Measurements from ENCODE around the gene CNRIP1.

Gene CNRIP1

DNA sequence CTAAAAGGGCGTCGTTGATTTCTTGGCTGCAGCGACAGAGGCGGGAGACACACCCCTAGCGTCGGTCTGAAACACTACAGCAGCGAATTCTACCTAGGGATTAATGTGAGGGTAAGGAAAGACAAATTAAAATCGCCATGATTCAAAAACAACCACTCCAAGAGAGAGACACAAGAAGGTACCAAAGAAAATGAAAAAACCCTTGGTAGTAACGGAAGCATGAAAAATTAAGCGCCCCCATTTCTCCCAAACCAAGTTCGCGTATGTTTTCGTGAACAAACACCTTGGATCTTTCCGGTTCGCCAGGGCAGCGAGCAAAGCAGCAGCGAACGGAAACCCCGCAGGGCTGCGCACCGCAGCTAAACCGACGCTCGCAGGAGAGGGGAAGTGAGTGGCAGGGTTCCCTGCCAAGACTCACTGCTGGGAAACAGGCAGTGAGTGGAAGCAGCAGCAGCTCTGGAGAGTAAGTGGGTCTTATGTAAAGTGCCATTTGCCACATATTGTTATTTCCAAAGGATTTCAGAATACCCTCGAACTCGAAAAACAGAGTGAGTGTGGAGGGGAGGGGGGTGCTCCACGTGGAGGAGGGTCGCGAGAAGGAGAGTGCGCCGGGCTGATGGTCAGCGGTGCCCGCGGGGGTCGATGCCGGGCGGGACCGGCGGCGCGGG, 68.4 kb downstream of the CNRIP1 start:
- DNase-seq (ENCODE audit: low read depth), result peak; percentile 76

DNA sequence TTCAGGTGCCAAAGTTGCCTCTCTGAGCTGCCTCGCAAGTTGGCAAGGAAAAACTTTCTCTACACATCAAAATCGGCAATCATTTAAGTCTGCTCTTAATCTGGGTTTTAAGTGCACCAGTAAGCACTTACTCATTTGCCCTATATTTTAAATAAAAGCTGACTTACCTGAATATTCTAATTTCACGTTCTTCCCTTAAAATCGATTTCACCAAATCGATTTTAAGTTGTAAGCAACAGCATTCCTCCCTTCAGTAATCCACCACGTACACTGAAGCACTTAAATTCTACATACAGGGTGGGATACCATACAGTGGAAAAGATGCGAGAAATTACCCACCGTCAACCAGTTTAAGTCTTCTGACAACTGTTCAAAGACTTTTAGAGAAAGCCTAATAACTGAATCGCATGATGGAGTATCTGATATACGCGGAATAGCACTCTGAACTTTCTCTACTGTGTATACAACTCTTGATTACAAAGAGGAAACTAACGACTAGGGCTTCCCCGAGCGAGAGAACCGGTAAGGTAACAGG, 69.0 kb downstream of the CNRIP1 start:
- DNase-seq (ENCODE audit: low read depth), result no peak

DNA sequence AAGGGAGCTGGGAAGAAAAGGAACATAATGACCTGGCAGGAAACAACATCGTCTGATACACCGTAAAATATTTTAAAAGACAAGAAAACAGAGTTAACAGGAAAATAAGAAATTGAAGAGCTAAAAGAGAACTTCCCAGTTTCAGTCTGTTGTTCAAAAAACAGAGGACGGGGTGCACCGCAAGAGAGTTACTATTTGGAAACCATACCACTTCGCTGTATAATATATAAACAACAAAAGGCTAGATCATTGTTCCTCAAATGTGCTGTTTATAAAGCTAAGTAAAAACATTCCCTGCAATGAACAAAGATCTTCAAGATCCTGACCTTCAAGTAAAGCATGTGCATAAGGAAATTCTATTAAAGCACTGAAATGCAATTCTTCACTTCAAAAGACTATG, 69.6 kb downstream of the CNRIP1 start:
- DNase-seq (ENCODE audit: low read depth), result no peak

DNA sequence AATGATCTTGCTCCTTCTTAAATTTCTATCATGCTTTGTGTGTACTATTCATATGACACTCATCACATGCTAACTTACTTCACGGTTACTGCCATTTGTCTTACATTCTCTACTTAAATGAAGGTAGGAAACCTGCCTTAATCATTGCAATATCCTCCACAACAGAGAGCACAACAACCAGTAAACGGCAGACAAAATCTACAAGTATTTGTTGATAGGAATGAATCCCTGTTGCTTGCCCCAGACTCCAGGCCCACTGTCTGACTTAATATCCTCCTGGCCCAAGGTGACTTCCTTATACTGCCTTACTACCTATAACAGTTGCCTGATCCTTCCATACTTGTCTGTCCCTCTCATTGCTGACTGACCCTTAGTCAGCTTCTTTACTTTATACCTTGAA, 70.9 kb downstream of the CNRIP1 start:
- DNase-seq (ENCODE audit: low read depth), result no peak

DNA sequence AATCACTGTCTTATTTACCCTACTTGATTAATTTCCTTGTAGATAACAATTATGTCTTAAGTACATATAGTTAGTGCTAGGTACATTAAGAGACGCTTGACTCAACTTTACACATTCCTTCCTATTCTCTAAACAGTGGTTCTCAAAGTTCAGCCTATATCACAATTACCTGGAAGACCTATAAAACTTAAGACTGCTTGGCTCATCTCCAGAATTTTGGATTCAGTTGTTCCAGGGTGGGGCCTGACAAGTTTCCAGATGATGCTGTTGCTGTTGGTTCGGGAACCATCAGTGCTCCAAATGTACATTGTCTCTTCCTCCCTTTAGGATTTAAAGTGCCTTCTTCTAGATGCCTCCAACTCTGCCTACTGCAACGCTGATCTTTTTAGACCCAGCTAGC, 71.4 kb downstream of the CNRIP1 start:
- no peak for DNase-seq (ENCODE audit: low read depth)

DNA sequence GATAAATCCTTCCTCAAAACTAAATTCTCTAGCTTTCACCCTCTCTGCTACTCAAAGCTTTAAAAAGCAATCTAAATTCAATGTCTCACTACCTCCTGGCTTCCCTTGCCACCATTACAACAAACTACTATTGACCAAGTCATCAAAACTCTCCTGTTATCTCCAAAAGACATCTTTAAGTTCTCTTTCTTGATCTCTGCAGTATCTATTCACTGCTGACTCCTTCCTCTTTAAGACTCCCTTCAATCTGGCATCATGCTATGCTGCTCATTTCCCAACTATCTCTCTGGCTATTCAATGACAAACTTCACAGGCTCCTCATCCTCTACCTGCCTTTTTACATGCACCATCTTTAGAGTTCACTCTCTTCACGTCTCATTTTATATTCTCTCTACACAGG, 73.4 kb downstream of the CNRIP1 start:
- no peak for DNase-seq (ENCODE audit: low read depth)

DNA sequence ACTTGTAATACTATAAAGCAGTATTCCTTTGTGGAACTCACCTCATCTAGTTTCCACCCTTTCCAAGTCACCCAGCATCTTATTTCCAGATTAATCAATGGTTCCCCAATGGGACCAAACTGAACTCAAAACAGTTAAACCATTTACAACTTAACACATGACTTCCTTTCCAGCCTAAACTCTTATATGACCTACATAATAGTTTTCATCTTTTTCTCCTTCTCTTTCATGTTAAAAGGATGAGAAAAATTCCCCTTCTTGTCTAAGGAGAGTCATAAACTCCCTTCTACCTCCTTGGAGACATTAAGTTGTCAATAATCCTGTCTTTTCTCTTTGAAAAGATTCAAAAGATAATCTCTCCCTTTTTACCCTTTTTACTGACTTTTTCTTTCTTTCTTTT, 74.1 kb downstream of the CNRIP1 start:
- no peak for DNase-seq (ENCODE audit: low read depth)

DNA sequence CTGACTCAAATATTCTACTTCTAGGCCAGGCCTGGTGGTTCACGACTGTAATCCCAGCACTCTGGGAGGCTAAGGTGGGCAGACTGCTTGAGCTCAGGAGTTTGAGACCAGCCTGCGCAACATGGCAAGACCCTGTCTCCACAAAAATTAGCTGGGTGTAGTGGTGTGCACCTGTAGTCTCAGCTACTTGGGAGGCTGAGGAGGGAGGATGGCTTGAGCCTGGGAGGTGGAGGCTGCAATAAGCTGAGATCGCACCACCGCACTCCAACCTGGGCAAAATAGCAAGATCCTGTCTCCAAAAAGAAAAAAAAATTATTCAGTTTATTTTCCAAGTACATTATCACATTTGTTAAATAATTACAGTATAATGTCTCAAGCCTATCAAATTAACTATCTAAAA, 74.7 kb downstream of the CNRIP1 start:
- no peak for DNase-seq (ENCODE audit: low read depth)

DNA sequence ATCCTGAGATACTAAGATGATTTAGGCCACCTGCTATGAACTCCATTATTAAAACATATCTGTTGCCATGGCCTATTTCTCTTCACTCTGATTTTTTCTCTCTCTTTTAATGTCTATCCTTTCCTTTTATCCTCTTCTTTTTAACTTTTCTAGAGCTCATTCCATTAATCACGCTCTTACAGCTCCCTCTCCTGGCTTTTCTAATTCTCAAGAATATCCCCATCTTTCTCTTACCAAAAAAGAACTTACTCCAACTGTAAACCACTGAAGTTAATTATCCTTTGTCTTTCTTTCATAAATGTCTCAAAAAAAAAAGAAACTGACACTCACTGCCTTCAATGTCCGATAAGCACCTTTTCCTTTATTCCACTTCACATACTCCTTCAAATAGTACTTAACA, 75.3 kb downstream of the CNRIP1 start:
- no peak for DNase-seq (ENCODE audit: low read depth)
